Neural crest cell (in vitro differentiated cells): ENCODE results near the gene FAM20A. TPM values are rescaled to one million over a fixed set of nuclear protein-coding genes. Genes with fewer than 3 reads are reported as not detected.
"Not testable (repeated sequence)": the region's sequence is repeated elsewhere in the genome, so short reads cannot be mapped to it uniquely, and the experiment has no call there.

Source experiments
- DNase-seq: peaks from one replicate; pipeline ENCODE4 v3.0.0; 2021; ENCODE audit warnings: low read depth, mixed read lengths, low spot score
- H3K27ac Mint-ChIP-seq: one replicate; pipeline ENCODE4 v1.8.0; 2021; ENCODE audit warnings: mild to moderate bottlenecking, mixed read lengths; ENCODE audit not compliant: unreplicated experiment
- H3K27me3 Mint-ChIP-seq: 2 replicates; pipeline ENCODE4 v1.8.0; 2021; ENCODE audit warnings: low read depth, mild to moderate bottlenecking, mixed read lengths
- H3K36me3 Mint-ChIP-seq: 2 replicates; pipeline ENCODE4 v1.8.0; 2021; ENCODE audit warnings: low read depth, mild to moderate bottlenecking, mixed read lengths
- H3K4me1 Mint-ChIP-seq: 2 replicates; pipeline ENCODE4 v1.8.0; 2021; ENCODE audit warnings: mixed read lengths
- H3K4me3 Mint-ChIP-seq: one replicate; pipeline ENCODE4 v1.8.0; 2021; ENCODE audit warnings: mild to moderate bottlenecking, mixed read lengths
- H3K9me3 Mint-ChIP-seq: 2 replicates; pipeline ENCODE4 v1.8.0; 2021; ENCODE audit warnings: mixed read lengths
- total RNA-seq: library from RNA; stranded (reverse); gene quantifications from 2 replicates; pipeline ENCODE4 v1.2.1, GENCODE V29; 2021
- TF ChIP-seq, protein P1 (sequence below): fragments of 200-600 bp; sonication (generic); conservative IDR thresholded peaks from 2 replicates; pipeline ENCODE4 v1.5.0; 2021; ENCODE audit warnings: antibody characterized with exemption, mild to moderate bottlenecking

Gene FAM20A
- total RNA-seq, 1 donor from 2014 or later = 0.51 TPM

DNA sequence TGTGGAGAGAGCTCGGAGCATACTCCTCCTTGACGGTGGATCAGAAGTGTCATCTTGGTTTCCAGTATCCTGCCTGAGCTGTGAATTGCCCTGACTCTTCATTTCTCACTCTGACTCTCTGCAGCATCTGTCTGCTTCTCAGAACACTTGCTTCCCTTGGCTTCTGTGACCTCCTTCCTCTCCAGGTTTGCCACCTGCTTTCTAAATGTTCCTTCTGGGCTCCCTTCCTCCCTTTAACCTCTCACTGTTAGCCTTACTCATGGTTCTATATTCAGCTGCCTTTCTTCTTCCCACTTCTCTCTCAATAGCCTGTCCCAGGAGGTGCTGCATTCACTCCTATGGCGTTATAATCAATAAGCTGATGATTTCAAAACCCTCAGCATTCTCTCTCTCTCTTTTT lies 100.1 kb downstream of the FAM20A start:
- TF ChIP-seq, protein P1, sequence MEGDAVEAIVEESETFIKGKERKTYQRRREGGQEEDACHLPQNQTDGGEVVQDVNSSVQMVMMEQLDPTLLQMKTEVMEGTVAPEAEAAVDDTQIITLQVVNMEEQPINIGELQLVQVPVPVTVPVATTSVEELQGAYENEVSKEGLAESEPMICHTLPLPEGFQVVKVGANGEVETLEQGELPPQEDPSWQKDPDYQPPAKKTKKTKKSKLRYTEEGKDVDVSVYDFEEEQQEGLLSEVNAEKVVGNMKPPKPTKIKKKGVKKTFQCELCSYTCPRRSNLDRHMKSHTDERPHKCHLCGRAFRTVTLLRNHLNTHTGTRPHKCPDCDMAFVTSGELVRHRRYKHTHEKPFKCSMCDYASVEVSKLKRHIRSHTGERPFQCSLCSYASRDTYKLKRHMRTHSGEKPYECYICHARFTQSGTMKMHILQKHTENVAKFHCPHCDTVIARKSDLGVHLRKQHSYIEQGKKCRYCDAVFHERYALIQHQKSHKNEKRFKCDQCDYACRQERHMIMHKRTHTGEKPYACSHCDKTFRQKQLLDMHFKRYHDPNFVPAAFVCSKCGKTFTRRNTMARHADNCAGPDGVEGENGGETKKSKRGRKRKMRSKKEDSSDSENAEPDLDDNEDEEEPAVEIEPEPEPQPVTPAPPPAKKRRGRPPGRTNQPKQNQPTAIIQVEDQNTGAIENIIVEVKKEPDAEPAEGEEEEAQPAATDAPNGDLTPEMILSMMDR = no peak
- H3K27ac Mint-ChIP-seq = no peak overlapping the region
- H3K4me1 Mint-ChIP-seq = no peaks in the 10 kb centered on the region
- no peak for DNase-seq
- no peaks in the 10 kb centered on the region for H3K36me3 Mint-ChIP-seq
- no peaks in the 10 kb centered on the region for H3K9me3 Mint-ChIP-seq
- H3K27me3 Mint-ChIP-seq = peaks cover 10% of the 10 kb centered on the region
- H3K4me3 Mint-ChIP-seq = no peak overlapping the region

- Mint-ChIP-seq H3K36me3 (no peaks in the 10 kb centered on the region), H3K9me3 (no peaks in the 10 kb centered on the region)
- TF ChIP-seq, protein P1 = no peak
Measured at GRCh38 chr17:68499587-68499986, 101.6 kb downstream of the FAM20A start.

DNA sequence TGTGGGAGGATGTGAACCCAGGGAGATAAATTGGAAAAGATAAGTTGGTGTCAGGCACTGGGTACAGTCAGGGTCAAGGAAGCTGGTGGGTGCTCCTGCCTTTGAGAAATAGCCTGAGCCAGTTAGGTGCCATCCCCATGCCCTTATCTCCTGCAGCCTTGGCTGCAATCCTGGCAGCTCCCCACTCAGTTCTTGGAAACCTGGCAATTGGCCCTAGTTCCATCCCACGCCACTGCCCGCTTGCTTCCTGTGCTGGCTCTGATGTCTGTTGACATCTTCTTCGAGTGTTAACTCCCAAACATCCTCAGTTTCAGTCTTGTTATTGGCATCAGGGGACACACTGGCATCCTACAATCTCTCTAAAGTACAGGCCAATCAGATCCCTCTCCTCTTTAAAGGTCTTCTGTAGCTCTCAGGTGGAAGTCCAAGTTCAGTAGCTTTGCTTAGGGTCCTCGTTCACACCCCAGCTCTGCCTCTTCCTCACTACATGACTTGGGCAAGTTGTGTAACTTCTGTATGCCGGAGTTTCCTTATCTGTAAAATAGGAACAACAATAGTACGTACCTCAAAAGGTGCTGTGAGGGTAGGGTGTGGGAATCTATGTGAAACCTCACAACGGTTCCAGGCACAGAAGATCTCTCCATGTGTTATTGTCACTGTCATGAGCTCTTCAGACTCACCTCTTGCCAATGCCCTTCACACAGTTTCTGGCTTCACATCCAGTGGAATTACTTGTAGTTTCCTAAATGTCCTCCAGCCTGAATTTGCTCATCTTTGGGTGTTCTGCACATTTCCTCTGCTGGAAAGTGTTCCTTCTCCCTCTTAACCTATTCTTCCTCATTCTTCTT lies 102.5 kb downstream of the FAM20A start:
- TF ChIP-seq, protein P1 = no peak
- no peak overlapping the region for H3K27ac Mint-ChIP-seq
- no peaks in the 10 kb centered on the region for H3K36me3 Mint-ChIP-seq
- no peak overlapping the region for H3K4me3 Mint-ChIP-seq
- no peaks in the 10 kb centered on the region for H3K9me3 Mint-ChIP-seq
- H3K4me1 Mint-ChIP-seq = no peaks in the 10 kb centered on the region
- H3K27me3 Mint-ChIP-seq = peaks cover 10% of the 10 kb centered on the region
- no peak for DNase-seq

More at GRCh38 chr17:68499587-68499986, 101.6 kb downstream of the FAM20A start:
- no peaks in the 10 kb centered on the region for H3K4me1 Mint-ChIP-seq
- H3K27ac Mint-ChIP-seq = no peak overlapping the region
- no peak overlapping the region for H3K4me3 Mint-ChIP-seq
- H3K27me3 Mint-ChIP-seq = peaks cover 10% of the 10 kb centered on the region
- no peak for DNase-seq

GRCh38 chr17:68497885-68498319 lies 103.3 kb downstream of the FAM20A start:
- no peaks in the 10 kb centered on the region for H3K36me3 Mint-ChIP-seq

DNA sequence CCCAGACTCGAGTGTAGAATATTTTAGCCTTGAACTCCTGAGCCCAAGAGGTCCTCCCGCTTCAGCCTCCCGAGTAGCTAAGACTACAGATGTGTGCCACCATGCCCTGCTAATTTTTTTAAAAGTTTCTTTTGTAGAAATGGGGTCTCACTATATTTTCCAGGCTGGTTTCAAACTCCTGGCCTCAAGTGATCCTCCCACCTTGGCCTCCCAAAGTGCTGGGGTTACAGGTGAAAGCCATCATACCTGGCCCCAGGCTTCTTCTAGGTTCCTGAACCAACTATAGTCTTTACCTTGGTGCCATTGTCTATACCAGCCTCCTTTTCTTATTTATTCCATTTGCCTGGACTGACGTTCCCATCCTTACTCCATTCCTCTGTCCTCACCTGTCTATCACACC lies 106.1 kb downstream of the FAM20A start:
- Mint-ChIP-seq H3K4me1 (peaks cover 5% of the 10 kb centered on the region), H3K36me3 (no peaks in the 10 kb centered on the region), H3K27me3 (no peaks in the 10 kb centered on the region)

More at GRCh38 chr17:68497885-68498319, 103.3 kb downstream of the FAM20A start:
- Mint-ChIP-seq H3K4me3 (no peak overlapping the region), H3K4me1 (no peaks in the 10 kb centered on the region), H3K27me3 (peaks cover 10% of the 10 kb centered on the region), H3K9me3 (no peaks in the 10 kb centered on the region), H3K27ac (no peak overlapping the region)
- no peak for DNase-seq
- TF ChIP-seq, protein P1 = no peak

DNA sequence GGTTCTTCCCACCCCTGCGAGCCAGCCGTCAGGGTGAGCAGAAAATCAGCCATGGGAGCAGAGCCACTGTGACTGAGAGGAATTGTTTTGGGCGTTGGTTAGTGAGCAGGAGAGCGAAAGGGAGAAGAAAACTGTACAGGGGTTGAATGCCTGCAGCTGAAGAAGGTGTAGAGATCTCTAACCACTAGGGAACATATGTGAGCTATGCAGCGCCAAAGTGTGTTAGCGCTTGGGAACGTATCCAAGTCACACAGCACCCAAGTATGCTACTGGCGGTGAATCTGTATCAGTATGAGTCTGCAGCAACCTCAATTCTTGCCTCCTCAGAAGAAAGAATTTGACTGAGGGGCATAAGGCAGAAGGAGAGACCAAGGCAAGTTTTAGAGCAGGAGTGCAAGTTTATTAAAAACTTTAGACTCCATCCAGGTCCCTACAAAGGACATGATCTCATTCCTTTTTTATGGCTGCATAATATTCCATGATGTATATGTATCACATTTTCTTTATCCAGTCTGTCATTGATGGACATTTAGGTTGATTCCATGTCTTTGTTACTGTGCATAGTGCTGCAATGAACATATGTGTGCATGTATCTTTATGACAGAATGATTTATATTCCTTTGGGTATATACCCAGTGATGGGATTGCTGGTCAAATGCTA lies 108.6 kb downstream of the FAM20A start:
- H3K9me3 Mint-ChIP-seq, H3K4me3 Mint-ChIP-seq, DNase-seq, H3K36me3 Mint-ChIP-seq, H3K27ac Mint-ChIP-seq, H3K4me1 Mint-ChIP-seq, H3K27me3 Mint-ChIP-seq: not testable (repeated sequence)

More for the DNA sequence above, 106.1 kb downstream of the FAM20A start:
- TF ChIP-seq, protein P1 = no peak
- DNase-seq = no peak
- peaks cover 5% of the 10 kb centered on the region for H3K9me3 Mint-ChIP-seq
- H3K4me3 Mint-ChIP-seq = no peak overlapping the region
- no peak overlapping the region for H3K27ac Mint-ChIP-seq
